ENCODE results near the gene LBH. TPM values are rescaled to one million over a fixed set of nuclear protein-coding genes. Genes with fewer than 3 reads are reported as not detected.

Gene LBH
- total and polyA plus RNA-seq, 2 of the 13 experiments (the other 11 are each of a cell fraction or from before 2014, with no cell fraction given), result 0.09 to 0.25 TPM

- WGBS (ENCODE audit: low lambda C conversion rate), result 52% methylated on average over 3 of the region's 3 CpGs
- no peak overlapping the region for H3K4me3 ChIP-seq (replicated peaks in 1 of 3; ENCODE audit: insufficient read depth in 1 of 3, low read depth in 2 of 3, low read length in 3 of 3)
- POLR2A ChIA-PET, result no interaction called here
- no peak overlapping the region for H3K4me2 ChIP-seq (ENCODE audit: low read depth, low read length)
- TF ChIP-seq ZNF143 (CRISPR knock-in tag; IDR thresholded peaks at IDR 0.05) (no peak), ZSCAN20 (CRISPR knock-in tag; IDR thresholded peaks at IDR 0.05; ENCODE audit: borderline replicate concordance) (no peak), ZBTB46 (CRISPR knock-in tag; IDR thresholded peaks at IDR 0.05; ENCODE audit: borderline replicate concordance) (no peak), FOXK1 (CRISPR knock-in tag; IDR thresholded peaks at IDR 0.05; ENCODE audit: borderline replicate concordance, low read depth) (no peak), DZIP1 (CRISPR knock-in tag; IDR thresholded peaks at IDR 0.05) (no peak), SIX4 (CRISPR knock-in tag; IDR thresholded peaks at IDR 0.05) (no peak), ZBTB33 (CRISPR knock-in tag; IDR thresholded peaks at IDR 0.05) (no peak), ZNF18 (CRISPR knock-in tag; IDR thresholded peaks at IDR 0.05; ENCODE audit: insufficient replicate concordance) (no peak)
- DNase-seq (ENCODE audit: low spot score) (no peak), ATAC-seq (no peak), FAIRE-seq (no peak)
- H3K4me1 ChIP-seq (ENCODE audit: insufficient read depth, low read length), result no peaks in the 10 kb centered on the region
- no peak overlapping the region for H3K9ac ChIP-seq (ENCODE audit: insufficient read depth, low read depth, low read length)
- no TSS peak for BruUV-seq (replicated peaks)
- in situ Hi-C loops (cut with HindIII; ENCODE audit: extremely low pct_ligation_motif_present, low pct_unique_long_range_greater_than_20kb) (no loop called here), intact Hi-C loops (cut with micrococcal nuclease; ENCODE audit: unreplicated experiment) (no loop called here)
- no peak overlapping the region for H2AFZ ChIP-seq (ENCODE audit: low read length)
- CTCF ChIA-PET (ENCODE audit: low intra/inter-chr PET ratio, low total read pairs), result no interaction called here
- no peak overlapping the region for H3K27ac ChIP-seq (ENCODE audit: extremely low read length, insufficient read depth, low read length)
- no peaks in the 10 kb centered on the region for H3K9me3 ChIP-seq (ENCODE audit: low read length)
- no peaks in the 10 kb centered on the region for H3K36me3 ChIP-seq (replicated peaks in 1 of 2; ENCODE audit: control insufficient read depth in 1 of 2, insufficient read depth in 2 of 2, low read length in 2 of 2)
- no peaks in the 10 kb centered on the region for H3K79me2 ChIP-seq (ENCODE audit: insufficient read depth, low read length)
- H4K20me1 ChIP-seq (ENCODE audit: insufficient read depth, low read length), result no peaks in the 10 kb centered on the region; the same call in 1 of the 2 replicates
- H3K27me3 ChIP-seq (ENCODE audit: control insufficient read depth in 1 of 2, insufficient read depth in 2 of 2, low read length in 2 of 2), result peaks cover 20 to 83% of the 10 kb centered on the region in 2 experiments
Observed at GRCh38 chr2:30229596-30229995, 1.7 kb upstream of the LBH start.
